Calu3 (cell line): ENCODE data around the gene C16orf46. TPM values are rescaled to one million over a fixed set of nuclear protein-coding genes. Genes with fewer than 3 reads are reported as not detected.

ENCODE experiments used
- BruUV-seq: library from RNA; stranded (reverse); fragments of 400-500 nt; replicated peaks from 2 replicates; lab custom pipeline; 2021; lab: Mats Ljungman, UMichigan
- CTCF ChIA-PET: fragments of 300-600 bp; sonication (Branson Sonifier 250); formaldehyde crosslinking; loops from one replicate; lab custom pipeline; 2022; ENCODE audit warnings: antibody characterized with exemption; lab: Charles Lee
- DNase-seq: peaks from one replicate; pipeline ENCODE4 v3.0.0; 2022
- H3K27ac Mint-ChIP-seq: one replicate; pipeline ENCODE4 v1.8.0; 2022; ENCODE audit warnings: mixed read lengths; ENCODE audit not compliant: unreplicated experiment
- H3K27me3 Mint-ChIP-seq: one replicate; pipeline ENCODE4 v1.8.0; 2022; ENCODE audit warnings: mixed read lengths; ENCODE audit not compliant: unreplicated experiment
- H3K36me3 Mint-ChIP-seq: one replicate; pipeline ENCODE4 v1.8.0; 2022; ENCODE audit warnings: mild to moderate bottlenecking, moderate library complexity, mixed read lengths; ENCODE audit not compliant: insufficient read depth, unreplicated experiment
- H3K4me1 Mint-ChIP-seq: one replicate; pipeline ENCODE4 v1.8.0; 2022; ENCODE audit warnings: mild to moderate bottlenecking, low read depth, mixed read lengths; ENCODE audit not compliant: unreplicated experiment
- H3K4me3 Mint-ChIP-seq: one replicate; pipeline ENCODE4 v1.8.0; 2022; ENCODE audit warnings: mild to moderate bottlenecking, low read depth, moderate library complexity, mixed read lengths; ENCODE audit not compliant: unreplicated experiment
- H3K9me3 Mint-ChIP-seq: one replicate; pipeline ENCODE4 v1.8.0; 2022; ENCODE audit warnings: low read depth, mixed read lengths; ENCODE audit not compliant: unreplicated experiment
- intact Hi-C: fragments of 100-400 bp; cut with micrococcal nuclease; formaldehyde crosslinking; loops from one replicate; pipeline ENCODE4 v1.10.0; 2022; ENCODE audit not compliant: unreplicated experiment
- total RNA-seq: library from RNA; stranded (reverse); gene quantifications from 2 replicates; pipeline ENCODE4 v1.2.3, GENCODE V29; 2022
- TF ChIP-seq, protein P1 (sequence below): fragments of 200-600 bp; IDR thresholded peaks from one replicate; pipeline ENCODE4 v1.8.0; 2022; ENCODE audit warnings: antibody characterized with exemption; ENCODE audit not compliant: unreplicated experiment

The C16orf46 gene
- total RNA-seq, 1 experiment from 2014 or later = 2.2 TPM

DNA sequence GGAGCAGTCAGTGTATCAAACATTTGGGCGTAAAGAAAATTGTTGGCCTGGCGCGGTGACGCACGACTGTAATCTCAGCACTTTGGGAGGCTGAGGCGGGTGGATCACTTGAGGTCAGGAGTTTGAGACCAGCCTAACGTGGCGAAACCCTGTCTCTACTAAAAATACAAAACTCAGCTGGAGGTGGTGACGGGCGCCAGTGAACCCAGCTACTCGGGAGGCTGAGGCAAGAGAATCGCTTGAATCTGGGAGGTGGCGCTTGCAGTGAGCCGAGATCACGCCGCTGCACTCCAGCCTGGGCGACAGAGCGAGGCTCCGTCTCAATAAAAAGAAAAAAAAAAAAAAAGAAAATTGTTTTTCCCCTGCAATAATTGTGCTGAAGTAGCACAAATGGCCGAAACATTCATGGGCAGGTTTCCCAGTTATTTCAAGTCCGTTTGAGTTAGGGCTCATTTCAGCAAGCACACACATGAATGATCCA lies 17.8 kb upstream of the C16orf46 start:
- H3K4me1 Mint-ChIP-seq = peaks cover 35% of the 10 kb centered on the region
- peak overlapping the region; percentile 44 for H3K27ac Mint-ChIP-seq
- peaks cover 53% of the 10 kb centered on the region for H3K36me3 Mint-ChIP-seq
- H3K27me3 Mint-ChIP-seq = no peaks in the 10 kb centered on the region
- intact Hi-C loops = loop anchor here (5.0 kb wide), 2 partner anchors 47 to 97 kb away; no protein-coding TSS in a partner anchor
- TF ChIP-seq, protein P1, sequence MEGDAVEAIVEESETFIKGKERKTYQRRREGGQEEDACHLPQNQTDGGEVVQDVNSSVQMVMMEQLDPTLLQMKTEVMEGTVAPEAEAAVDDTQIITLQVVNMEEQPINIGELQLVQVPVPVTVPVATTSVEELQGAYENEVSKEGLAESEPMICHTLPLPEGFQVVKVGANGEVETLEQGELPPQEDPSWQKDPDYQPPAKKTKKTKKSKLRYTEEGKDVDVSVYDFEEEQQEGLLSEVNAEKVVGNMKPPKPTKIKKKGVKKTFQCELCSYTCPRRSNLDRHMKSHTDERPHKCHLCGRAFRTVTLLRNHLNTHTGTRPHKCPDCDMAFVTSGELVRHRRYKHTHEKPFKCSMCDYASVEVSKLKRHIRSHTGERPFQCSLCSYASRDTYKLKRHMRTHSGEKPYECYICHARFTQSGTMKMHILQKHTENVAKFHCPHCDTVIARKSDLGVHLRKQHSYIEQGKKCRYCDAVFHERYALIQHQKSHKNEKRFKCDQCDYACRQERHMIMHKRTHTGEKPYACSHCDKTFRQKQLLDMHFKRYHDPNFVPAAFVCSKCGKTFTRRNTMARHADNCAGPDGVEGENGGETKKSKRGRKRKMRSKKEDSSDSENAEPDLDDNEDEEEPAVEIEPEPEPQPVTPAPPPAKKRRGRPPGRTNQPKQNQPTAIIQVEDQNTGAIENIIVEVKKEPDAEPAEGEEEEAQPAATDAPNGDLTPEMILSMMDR = no peak
- no peak for DNase-seq
- CTCF ChIA-PET = interaction anchor here (0.7 kb wide), 1 partner anchor 139 kb away, joined by 5 read pairs; no protein-coding TSS in a partner anchor
- no TSS peak for BruUV-seq
- peak overlapping the region; percentile 70 for H3K4me3 Mint-ChIP-seq
- peaks cover 3% of the 10 kb centered on the region for H3K9me3 Mint-ChIP-seq

DNA sequence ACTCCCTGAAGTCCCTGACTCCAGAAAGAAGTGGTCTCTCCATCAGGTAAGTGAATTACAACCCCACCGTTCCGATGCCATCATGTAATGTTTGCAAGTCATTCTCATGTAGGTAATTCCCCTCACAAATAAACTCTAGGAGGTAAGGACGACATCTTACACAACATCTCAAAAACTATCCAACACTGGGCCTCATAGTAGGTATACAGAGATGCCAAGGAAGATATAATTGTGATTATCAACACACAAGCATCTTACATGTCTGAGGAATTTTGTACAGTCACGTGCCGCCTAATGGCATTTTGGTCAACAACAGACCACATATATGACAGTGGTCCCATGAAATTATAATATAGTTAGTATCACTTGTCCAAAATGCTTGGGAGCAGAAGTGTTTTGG lies 11.8 kb upstream of the C16orf46 start:
- BruUV-seq = no TSS peak
- Mint-ChIP-seq H3K9me3 (no peaks in the 10 kb centered on the region), H3K4me1 (peaks cover 16% of the 10 kb centered on the region), H3K27me3 (no peaks in the 10 kb centered on the region), H3K4me3 (no peak overlapping the region), H3K36me3 (peaks cover 49% of the 10 kb centered on the region), H3K27ac (peak overlapping the region; percentile 47)
- CTCF ChIA-PET = no interaction called here
- TF ChIP-seq, protein P1 = no peak
- intact Hi-C loops = no loop called here
- DNase-seq = no peak

DNA sequence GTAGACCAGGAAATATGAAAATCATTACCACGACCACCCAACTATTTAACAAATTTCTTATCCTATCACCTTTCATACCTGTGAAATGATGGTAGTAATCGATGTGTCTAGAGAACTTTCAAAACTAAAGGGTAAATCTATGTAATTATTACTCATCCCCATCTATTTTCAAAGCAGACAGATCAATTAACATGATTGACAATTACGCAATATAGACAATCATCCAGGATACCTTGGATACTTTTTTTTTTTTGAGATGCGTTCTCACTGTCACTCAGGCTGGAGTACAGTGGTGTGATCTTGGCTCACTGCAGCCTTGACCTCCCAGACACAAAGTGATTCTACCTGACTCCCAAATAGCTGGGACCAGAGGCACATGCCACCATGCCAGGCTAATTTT lies 4.0 kb upstream of the C16orf46 start:
- Mint-ChIP-seq H3K27ac (no peak overlapping the region), H3K9me3 (no peaks in the 10 kb centered on the region), H3K27me3 (no peaks in the 10 kb centered on the region), H3K4me3 (no peak overlapping the region), H3K4me1 (no peaks in the 10 kb centered on the region), H3K36me3 (peaks cover 29% of the 10 kb centered on the region)
- CTCF ChIA-PET = no interaction called here
- BruUV-seq = no TSS peak
- intact Hi-C loops = no loop called here
- TF ChIP-seq, protein P1 = no peak
- no peak for DNase-seq

DNA sequence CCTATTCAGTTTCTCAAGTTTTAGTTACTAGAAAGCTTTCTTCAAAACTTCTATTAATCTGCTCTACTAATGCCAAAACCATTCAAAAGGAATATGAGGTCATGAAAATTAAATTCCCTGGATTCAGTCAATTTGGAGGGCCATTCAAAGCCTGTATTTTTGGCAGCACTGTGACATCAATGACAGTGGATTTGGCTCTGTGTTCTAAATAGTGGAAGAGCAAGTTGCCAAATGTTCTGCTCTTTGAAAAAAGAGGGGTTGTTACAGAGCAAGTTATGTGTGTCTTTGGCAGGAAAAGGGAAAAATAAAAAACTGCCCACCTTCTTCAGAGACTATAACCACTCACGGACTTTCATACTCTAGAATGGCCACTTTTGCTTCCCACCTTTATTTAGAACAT lies 3.2 kb upstream of the C16orf46 start:
- BruUV-seq = no TSS peak
- DNase-seq = no peak
- Mint-ChIP-seq H3K4me3 (no peak overlapping the region), H3K36me3 (peaks cover 28% of the 10 kb centered on the region), H3K9me3 (no peaks in the 10 kb centered on the region), H3K27ac (peak overlapping the region; percentile 17), H3K27me3 (no peaks in the 10 kb centered on the region), H3K4me1 (no peaks in the 10 kb centered on the region)
- intact Hi-C loops = no loop called here
- TF ChIP-seq, protein P1 = no peak
- CTCF ChIA-PET = interaction anchor here (0.5 kb wide), 1 partner anchor 89 kb away, joined by 3 read pairs; no protein-coding TSS in a partner anchor
